HG02610 (cell line): ENCODE data around the gene IZUMO1R.
"Not testable (repeated sequence)": the region's sequence is repeated elsewhere in the genome, so short reads cannot be mapped to it uniquely, and the experiment has no call there.

Experiments
- ATAC-seq: cut with Tn5 transposase; IDR thresholded peaks from one replicate; pipeline ENCODE4 v1.9.1; 2021; ENCODE audit warnings: mild to moderate bottlenecking, moderate library complexity; ENCODE audit not compliant: unreplicated experiment

Gene IZUMO1R

GRCh38 chr11:94303966-94304958 is at the start of gene IZUMO1R:
TSS of gene IZUMO1R (plus strand) at chr11:94304580. CDS start at chr11:94305637, 1,057 bp downstream.
- no peak for ATAC-seq

GRCh38 chr11:94271885-94272372 is 32.5 kb upstream of the IZUMO1R start:
- peak; percentile 96 for ATAC-seq

- peak; percentile 37 for ATAC-seq
These were observed 31.6 kb upstream of the IZUMO1R start for GRCh38 chr11:94272738-94273313.

GRCh38 chr11:94275961-94276360 is 28.4 kb upstream of the IZUMO1R start:
- ATAC-seq, result no peak

GRCh38 chr11:94276943-94277342 is 27.4 kb upstream of the IZUMO1R start:
- ATAC-seq, result no peak

GRCh38 chr11:94278207-94278606 is 26.2 kb upstream of the IZUMO1R start:
- ATAC-seq, result not testable (repeated sequence)

- no peak for ATAC-seq
These were observed 24.4 kb upstream of the IZUMO1R start for GRCh38 chr11:94279996-94280395.

- no peak for ATAC-seq
These were observed 23.1 kb upstream of the IZUMO1R start for GRCh38 chr11:94281324-94281723.

GRCh38 chr11:94283678-94284077 is 20.7 kb upstream of the IZUMO1R start:
- ATAC-seq, result no peak

- no peak for ATAC-seq
These were observed 8.8 kb upstream of the IZUMO1R start for GRCh38 chr11:94295534-94295933.

- no peak for ATAC-seq
These were observed 6.3 kb upstream of the IZUMO1R start for GRCh38 chr11:94297985-94298576.

GRCh38 chr11:94302776-94303175 is 1.6 kb upstream of the IZUMO1R start:
- no peak for ATAC-seq

GRCh38 chr11:94305146-94305545 is 766 bp downstream of the IZUMO1R start:
- ATAC-seq, result no peak

- ATAC-seq, result no peak
These were observed 2.9 kb downstream of the IZUMO1R start for GRCh38 chr11:94307101-94307791.

- ATAC-seq, result no peak
These were observed 3.6 kb downstream of the IZUMO1R start for GRCh38 chr11:94308024-94308423.

- no peak for ATAC-seq
These were observed 5.4 kb downstream of the IZUMO1R start for GRCh38 chr11:94309757-94310156.

GRCh38 chr11:94310191-94310875 is 6.0 kb downstream of the IZUMO1R start:
- ATAC-seq, result no peak

- ATAC-seq, result no peak
These were observed 8.0 kb downstream of the IZUMO1R start for GRCh38 chr11:94312339-94312738.

GRCh38 chr11:94314064-94314463 is 9.7 kb downstream of the IZUMO1R start:
- ATAC-seq, result no peak

GRCh38 chr11:94315664-94316063 is 11.3 kb downstream of the IZUMO1R start:
- ATAC-seq, result no peak
